Activated CD4-positive, alpha-beta memory T cell treated with anti-CD3 and anti-CD28 coated beads for 36 hours (primary cell): ENCODE results near the gene GRID2IP. TPM values are rescaled to one million over a fixed set of nuclear protein-coding genes. Genes with fewer than 3 reads are reported as not detected.
"Not testable (repeated sequence)": the region's sequence is repeated elsewhere in the genome, so short reads cannot be mapped to it uniquely, and the experiment has no call there.

Experiments
- CTCF ChIA-PET: fragments of 350-600 bp; sonication (Branson Sonifier 250); formaldehyde crosslinking; loops from one replicate; lab custom pipeline; 2021; ENCODE audit warnings: antibody characterized with exemption, inconsistent platforms; lab: Charles Lee
- POLR2A ChIA-PET: fragments of 350-600 bp; sonication (Branson Sonifier 250); formaldehyde crosslinking; loops from one replicate; lab custom pipeline; 2021; ENCODE audit warnings: antibody characterized with exemption; lab: Charles Lee
- DNase-seq: peaks from one replicate; pipeline ENCODE4 v3.0.0-alpha.2; 2020
- H3K27ac Mint-ChIP-seq: one replicate; pipeline ENCODE4 v1.8.0; 2021; ENCODE audit warnings: mixed read lengths
- H3K27me3 Mint-ChIP-seq: one replicate; pipeline ENCODE4 v1.8.0; 2021; ENCODE audit warnings: mixed read lengths
- H3K36me3 Mint-ChIP-seq: one replicate; pipeline ENCODE4 v1.8.0; 2021; ENCODE audit warnings: mixed read lengths
- H3K4me1 Mint-ChIP-seq: one replicate; pipeline ENCODE4 v1.8.0; 2021; ENCODE audit warnings: low read depth, mixed read lengths
- H3K4me3 Mint-ChIP-seq: one replicate; pipeline ENCODE4 v1.8.0; 2021; ENCODE audit warnings: mild to moderate bottlenecking, mixed read lengths
- H3K9me3 Mint-ChIP-seq: one replicate; pipeline ENCODE4 v1.8.0; 2021; ENCODE audit warnings: mixed read lengths
- intact Hi-C: fragments of 100-400 bp; cut with micrococcal nuclease; formaldehyde crosslinking; loops from one replicate; pipeline ENCODE4 v1.15.1; 2023
- total RNA-seq, 2 experiments: library from RNA; stranded (reverse); gene quantifications; one replicate each; pipeline ENCODE4 v1.2.3, GENCODE V29; 2021

GRID2IP gene
- total RNA-seq, 2 experiments from 2014 or later = 0.19 to 0.21 TPM

GRCh38 chr7:6478186-6478585, 73.1 kb downstream of the GRID2IP start:
- no peak for DNase-seq
- H3K27me3 Mint-ChIP-seq = no peaks in the 10 kb centered on the region
- intact Hi-C loops = no loop called here
- peaks cover 72% of the 10 kb centered on the region for H3K4me1 Mint-ChIP-seq
- no peaks in the 10 kb centered on the region for H3K9me3 Mint-ChIP-seq
- peaks cover 25% of the 10 kb centered on the region for H3K36me3 Mint-ChIP-seq
- ChIA-PET CTCF (interaction anchor here (0.6 kb wide), 1 partner anchor 572 kb away, joined by 6 read pairs; no protein-coding TSS in a partner anchor), POLR2A (interaction anchor here (0.6 kb wide), 1 partner anchor 136 kb away, joined by 4 read pairs; no protein-coding TSS in a partner anchor)
- no peak overlapping the region for H3K27ac Mint-ChIP-seq
- H3K4me3 Mint-ChIP-seq = no peak overlapping the region

GRCh38 chr7:6477318-6477660, 74.0 kb downstream of the GRID2IP start:
- Mint-ChIP-seq H3K4me1 (peaks cover 67% of the 10 kb centered on the region), H3K27me3 (no peaks in the 10 kb centered on the region), H3K27ac (no peak overlapping the region), H3K4me3 (no peak overlapping the region), H3K9me3 (no peaks in the 10 kb centered on the region), H3K36me3 (peaks cover 23% of the 10 kb centered on the region)
- DNase-seq = no peak
- CTCF ChIA-PET = interaction anchor here (0.6 kb wide), 1 partner anchor 149 kb away, joined by 3 read pairs; no protein-coding TSS in a partner anchor
- intact Hi-C loops = no loop called here
- POLR2A ChIA-PET = no interaction called here

GRCh38 chr7:6476596-6477317, 74.5 kb downstream of the GRID2IP start:
- intact Hi-C loops = no loop called here
- DNase-seq = no peak
- ChIA-PET CTCF (interaction anchor here (0.6 kb wide), 1 partner anchor 150 kb away, joined by 3 read pairs; no protein-coding TSS in a partner anchor), POLR2A (no interaction called here)
- peaks cover 23% of the 10 kb centered on the region for H3K36me3 Mint-ChIP-seq
- no peak overlapping the region for H3K4me3 Mint-ChIP-seq
- no peaks in the 10 kb centered on the region for H3K27me3 Mint-ChIP-seq
- H3K9me3 Mint-ChIP-seq = no peaks in the 10 kb centered on the region
- H3K27ac Mint-ChIP-seq = peak overlapping the region; percentile 71
- peaks cover 64% of the 10 kb centered on the region for H3K4me1 Mint-ChIP-seq

GRCh38 chr7:6475433-6476186, 75.7 kb downstream of the GRID2IP start:
- no peak for DNase-seq
- POLR2A ChIA-PET = no interaction called here
- Mint-ChIP-seq H3K27ac (peak overlapping the region; percentile 71), H3K4me1 (peaks cover 55% of the 10 kb centered on the region), H3K4me3 (no peak overlapping the region), H3K27me3 (no peaks in the 10 kb centered on the region), H3K9me3 (no peaks in the 10 kb centered on the region), H3K36me3 (peaks cover 21% of the 10 kb centered on the region)
- intact Hi-C loops = no loop called here
- CTCF ChIA-PET = no interaction called here

- Mint-ChIP-seq H3K9me3 (no peaks in the 10 kb centered on the region), H3K4me3 (no peak overlapping the region), H3K27me3 (no peaks in the 10 kb centered on the region), H3K36me3 (peaks cover 50% of the 10 kb centered on the region), H3K27ac (no peak overlapping the region), H3K4me1 (peaks cover 8% of the 10 kb centered on the region)
- ChIA-PET CTCF (no interaction called here), POLR2A (no interaction called here)
- intact Hi-C loops = no loop called here
- no peak for DNase-seq
Observed at GRCh38 chr7:6465862-6466261, 85.4 kb downstream of the GRID2IP start.

- DNase-seq, H3K9me3 Mint-ChIP-seq, intact Hi-C loops, H3K27ac Mint-ChIP-seq, H3K27me3 Mint-ChIP-seq, H3K4me1 Mint-ChIP-seq, H3K4me3 Mint-ChIP-seq: not testable (repeated sequence)
- ChIA-PET CTCF (interaction anchor here (1.5 kb wide), 1 partner anchor 16 kb away, joined by 4 read pairs; the partner anchor contains the start of gene DAGLB), POLR2A (interaction anchor here (1.1 kb wide), 1 partner anchor 17 kb away, joined by 6 read pairs; no protein-coding TSS in a partner anchor)
- H3K36me3 Mint-ChIP-seq = peaks cover 35% of the 10 kb centered on the region
Observed at GRCh38 chr7:6463609-6464008, 87.7 kb downstream of the GRID2IP start.

- Mint-ChIP-seq H3K27me3 (no peaks in the 10 kb centered on the region), H3K4me3 (no peak overlapping the region), H3K27ac (no peak overlapping the region), H3K9me3 (no peaks in the 10 kb centered on the region), H3K36me3 (peaks cover 23% of the 10 kb centered on the region), H3K4me1 (peaks cover 1% of the 10 kb centered on the region)
- POLR2A ChIA-PET = no interaction called here
- no peak for DNase-seq
- CTCF ChIA-PET = interaction anchor here (1.5 kb wide), 1 partner anchor 14 kb away, joined by 4 read pairs; the partner anchor contains the start of gene DAGLB
- intact Hi-C loops = no loop called here
Observed at GRCh38 chr7:6461946-6462550, 89.2 kb downstream of the GRID2IP start.

- H3K9me3 Mint-ChIP-seq = no peaks in the 10 kb centered on the region
- CTCF ChIA-PET = interaction anchor here (0.6 kb wide), 1 partner anchor 98 kb away, joined by 3 read pairs; no protein-coding TSS in a partner anchor
- H3K36me3 Mint-ChIP-seq = peaks cover 14% of the 10 kb centered on the region
- H3K27me3 Mint-ChIP-seq = no peaks in the 10 kb centered on the region
- intact Hi-C loops = no loop called here
- POLR2A ChIA-PET = no interaction called here
- H3K27ac Mint-ChIP-seq = no peak overlapping the region
- H3K4me3 Mint-ChIP-seq = no peak overlapping the region
- no peaks in the 10 kb centered on the region for H3K4me1 Mint-ChIP-seq
- DNase-seq = no peak
Observed at GRCh38 chr7:6460990-6461584, 90.2 kb downstream of the GRID2IP start.

GRCh38 chr7:6460303-6460702, 91.0 kb downstream of the GRID2IP start:
- POLR2A ChIA-PET = no interaction called here
- CTCF ChIA-PET = no interaction called here
- no peak overlapping the region for H3K27ac Mint-ChIP-seq

GRCh38 chr7:6458676-6459075, 92.6 kb downstream of the GRID2IP start:
- DNase-seq, H3K36me3 Mint-ChIP-seq, intact Hi-C loops, H3K27me3 Mint-ChIP-seq, POLR2A ChIA-PET, H3K4me1 Mint-ChIP-seq, H3K9me3 Mint-ChIP-seq, H3K27ac Mint-ChIP-seq, H3K4me3 Mint-ChIP-seq: not testable (repeated sequence)
- CTCF ChIA-PET = interaction anchor here (1.0 kb wide), 1 partner anchor 21 kb away, joined by 5 read pairs; no protein-coding TSS in a partner anchor

More at GRCh38 chr7:6460303-6460702, 91.0 kb downstream of the GRID2IP start:
- intact Hi-C loops = no loop called here
- Mint-ChIP-seq H3K4me3 (no peak overlapping the region), H3K27me3 (no peaks in the 10 kb centered on the region), H3K9me3 (no peaks in the 10 kb centered on the region), H3K36me3 (peaks cover 6% of the 10 kb centered on the region), H3K4me1 (no peaks in the 10 kb centered on the region)
- DNase-seq = no peak

- peaks cover 6% of the 10 kb centered on the region for H3K4me1 Mint-ChIP-seq
- CTCF ChIA-PET = no interaction called here
- POLR2A ChIA-PET = no interaction called here
- no peak overlapping the region for H3K4me3 Mint-ChIP-seq
- H3K9me3 Mint-ChIP-seq = no peaks in the 10 kb centered on the region
- H3K27me3 Mint-ChIP-seq = no peaks in the 10 kb centered on the region
- H3K27ac Mint-ChIP-seq = no peak overlapping the region
- intact Hi-C loops = no loop called here
- no peaks in the 10 kb centered on the region for H3K36me3 Mint-ChIP-seq
- DNase-seq = no peak
Observed at GRCh38 chr7:6453734-6454133, 97.5 kb downstream of the GRID2IP start.
